Measurements from ENCODE around the gene STK39.

DNA sequence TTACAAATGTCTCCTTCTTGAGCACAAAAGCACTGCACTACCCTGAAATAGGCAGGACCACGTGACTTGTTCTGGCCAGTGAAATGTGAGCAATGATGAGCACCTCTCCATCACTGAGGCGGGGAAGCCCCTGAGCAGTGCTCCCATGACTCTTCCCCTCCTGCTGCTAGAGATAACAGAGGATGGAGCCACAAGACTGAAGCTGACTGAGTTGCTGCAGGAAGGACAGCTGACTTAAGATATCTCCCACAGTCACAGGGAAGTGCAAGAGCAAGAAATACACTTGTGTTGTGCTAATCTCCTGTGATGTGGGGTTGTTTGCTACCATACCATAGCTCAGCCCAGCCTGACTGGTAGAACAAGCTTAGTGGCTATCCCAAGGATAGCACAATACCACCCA, 38.7 kb downstream of the STK39 start:
- TF ChIP-seq, protein P1, sequence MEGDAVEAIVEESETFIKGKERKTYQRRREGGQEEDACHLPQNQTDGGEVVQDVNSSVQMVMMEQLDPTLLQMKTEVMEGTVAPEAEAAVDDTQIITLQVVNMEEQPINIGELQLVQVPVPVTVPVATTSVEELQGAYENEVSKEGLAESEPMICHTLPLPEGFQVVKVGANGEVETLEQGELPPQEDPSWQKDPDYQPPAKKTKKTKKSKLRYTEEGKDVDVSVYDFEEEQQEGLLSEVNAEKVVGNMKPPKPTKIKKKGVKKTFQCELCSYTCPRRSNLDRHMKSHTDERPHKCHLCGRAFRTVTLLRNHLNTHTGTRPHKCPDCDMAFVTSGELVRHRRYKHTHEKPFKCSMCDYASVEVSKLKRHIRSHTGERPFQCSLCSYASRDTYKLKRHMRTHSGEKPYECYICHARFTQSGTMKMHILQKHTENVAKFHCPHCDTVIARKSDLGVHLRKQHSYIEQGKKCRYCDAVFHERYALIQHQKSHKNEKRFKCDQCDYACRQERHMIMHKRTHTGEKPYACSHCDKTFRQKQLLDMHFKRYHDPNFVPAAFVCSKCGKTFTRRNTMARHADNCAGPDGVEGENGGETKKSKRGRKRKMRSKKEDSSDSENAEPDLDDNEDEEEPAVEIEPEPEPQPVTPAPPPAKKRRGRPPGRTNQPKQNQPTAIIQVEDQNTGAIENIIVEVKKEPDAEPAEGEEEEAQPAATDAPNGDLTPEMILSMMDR (IDR thresholded peaks at IDR 0.05; ENCODE audit: insufficient read depth, low read length) = no peak
- no peak for TF ChIP-seq POLR2AphosphoS5 (IDR thresholded peaks at IDR 0.05; ENCODE audit: low read depth)
- TF ChIP-seq, protein P2, sequence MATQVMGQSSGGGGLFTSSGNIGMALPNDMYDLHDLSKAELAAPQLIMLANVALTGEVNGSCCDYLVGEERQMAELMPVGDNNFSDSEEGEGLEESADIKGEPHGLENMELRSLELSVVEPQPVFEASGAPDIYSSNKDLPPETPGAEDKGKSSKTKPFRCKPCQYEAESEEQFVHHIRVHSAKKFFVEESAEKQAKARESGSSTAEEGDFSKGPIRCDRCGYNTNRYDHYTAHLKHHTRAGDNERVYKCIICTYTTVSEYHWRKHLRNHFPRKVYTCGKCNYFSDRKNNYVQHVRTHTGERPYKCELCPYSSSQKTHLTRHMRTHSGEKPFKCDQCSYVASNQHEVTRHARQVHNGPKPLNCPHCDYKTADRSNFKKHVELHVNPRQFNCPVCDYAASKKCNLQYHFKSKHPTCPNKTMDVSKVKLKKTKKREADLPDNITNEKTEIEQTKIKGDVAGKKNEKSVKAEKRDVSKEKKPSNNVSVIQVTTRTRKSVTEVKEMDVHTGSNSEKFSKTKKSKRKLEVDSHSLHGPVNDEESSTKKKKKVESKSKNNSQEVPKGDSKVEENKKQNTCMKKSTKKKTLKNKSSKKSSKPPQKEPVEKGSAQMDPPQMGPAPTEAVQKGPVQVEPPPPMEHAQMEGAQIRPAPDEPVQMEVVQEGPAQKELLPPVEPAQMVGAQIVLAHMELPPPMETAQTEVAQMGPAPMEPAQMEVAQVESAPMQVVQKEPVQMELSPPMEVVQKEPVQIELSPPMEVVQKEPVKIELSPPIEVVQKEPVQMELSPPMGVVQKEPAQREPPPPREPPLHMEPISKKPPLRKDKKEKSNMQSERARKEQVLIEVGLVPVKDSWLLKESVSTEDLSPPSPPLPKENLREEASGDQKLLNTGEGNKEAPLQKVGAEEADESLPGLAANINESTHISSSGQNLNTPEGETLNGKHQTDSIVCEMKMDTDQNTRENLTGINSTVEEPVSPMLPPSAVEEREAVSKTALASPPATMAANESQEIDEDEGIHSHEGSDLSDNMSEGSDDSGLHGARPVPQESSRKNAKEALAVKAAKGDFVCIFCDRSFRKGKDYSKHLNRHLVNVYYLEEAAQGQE (IDR thresholded peaks at IDR 0.05; ENCODE audit: insufficient replicate concordance, low read depth) = no peak

Measured in HL-60 (cell line).